NCI-H2029 (cell line): Measurements from ENCODE around the gene UMPS.
A peak's percentile ranks its signal among the peaks of the same experiment; 100 is the strongest.

Experiments
- DNase-seq: peaks from one replicate; lab custom pipeline; 2025; lab: John Stamatoyannopoulos, UW

Gene UMPS

GRCh38 chr3:124730129-124730940 is at the start of gene UMPS:
TSS of gene UMPS (plus strand) at chr3:124730452. CDS start at chr3:124730472, 20 bp downstream.
- DNase-seq: peak; percentile 79

- DNase-seq: no peak
Measured at GRCh38 chr3:124680521-124680920, 49.7 kb upstream of the UMPS start.

GRCh38 chr3:124682263-124682662 is 48.0 kb upstream of the UMPS start:
- no peak for DNase-seq

GRCh38 chr3:124684459-124684858 is 45.8 kb upstream of the UMPS start:
- DNase-seq: no peak

- no peak for DNase-seq
Measured at GRCh38 chr3:124685067-124685466, 45.2 kb upstream of the UMPS start.

GRCh38 chr3:124685481-124685880 is 44.8 kb upstream of the UMPS start:
- DNase-seq: no peak

- no peak for DNase-seq
Measured at GRCh38 chr3:124686028-124686670, 44.1 kb upstream of the UMPS start.

GRCh38 chr3:124688581-124689454 is 41.4 kb upstream of the UMPS start:
- DNase-seq: peak; percentile 49

GRCh38 chr3:124691599-124691998 is 38.7 kb upstream of the UMPS start:
- DNase-seq: no peak

- DNase-seq: no peak
Measured at GRCh38 chr3:124694486-124694885, 35.8 kb upstream of the UMPS start.

GRCh38 chr3:124695369-124695768 is 34.9 kb upstream of the UMPS start:
- DNase-seq: no peak

- no peak for DNase-seq
Measured at GRCh38 chr3:124696006-124696405, 34.2 kb upstream of the UMPS start.

- DNase-seq: no peak
Measured at GRCh38 chr3:124697302-124697701, 33.0 kb upstream of the UMPS start.

- no peak for DNase-seq
Measured at GRCh38 chr3:124698030-124698770, 32.1 kb upstream of the UMPS start.

GRCh38 chr3:124699051-124699450 is 31.2 kb upstream of the UMPS start:
- DNase-seq: no peak

GRCh38 chr3:124699686-124700396 is 30.4 kb upstream of the UMPS start:
- no peak for DNase-seq

GRCh38 chr3:124700880-124701684 is 29.2 kb upstream of the UMPS start:
- DNase-seq: no peak

- no peak for DNase-seq
Measured at GRCh38 chr3:124701687-124702086, 28.6 kb upstream of the UMPS start.

- DNase-seq: no peak
Measured at GRCh38 chr3:124702950-124703349, 27.3 kb upstream of the UMPS start.

- DNase-seq: no peak
Measured at GRCh38 chr3:124705552-124705951, 24.7 kb upstream of the UMPS start.
